HepG2 (cell line): ENCODE data around the gene DIPK1A. TPM values are rescaled to one million over a fixed set of nuclear protein-coding genes. Genes with fewer than 3 reads are reported as not detected.
"Not testable (repeated sequence)": the region's sequence is repeated elsewhere in the genome, so short reads cannot be mapped to it uniquely, and the experiment has no call there.

Source experiments
- ATAC-seq: fragments of 200-7000 bp; cut with Tn5 transposase; 3 replicates; pipeline ENCODE4 v1.9.1; 2020; ENCODE audit warnings: mild to moderate bottlenecking, moderate library complexity
- BruUV-seq: library from RNA; stranded (reverse); fragments of 400-500 nt; replicated peaks from 2 replicates; lab custom pipeline; 2021; lab: Mats Ljungman, UMichigan
- CTCF ChIA-PET: fragments of 300-600 bp; formaldehyde crosslinking; extraction: SDS; loops from one replicate; lab custom pipeline; 2021; ENCODE audit warnings: low total read pairs, inconsistent platforms, low intra/inter-chr PET ratio; lab: Yijun Ruan, JAX
- POLR2A ChIA-PET: fragments of 350-600 bp; sonication (Branson Sonifier 250); formaldehyde crosslinking; loops from one replicate; lab custom pipeline; 2020; ENCODE audit warnings: antibody characterized with exemption, inconsistent platforms; lab: Yijun Ruan, JAX
- DNase-seq: peaks from one replicate; pipeline ENCODE4 v3.0.0-alpha.2; 2015; ENCODE audit warnings: low spot score
- FAIRE-seq: peaks from 3 replicates; lab custom pipeline; 2011; peaks lifted over from hg19 to GRCh38; lab: Jason Lieb, UNC
- H2AFZ ChIP-seq: one replicate; pipeline ENCODE4 v1.6.1; 2011; ENCODE audit warnings: low read length, inconsistent platforms
- H3K27ac ChIP-seq: fragments of 300-600 bp; 3 replicates; pipeline ENCODE4 v1.8.0; 2011; ENCODE audit warnings: mixed run types, mild to moderate bottlenecking, mixed read lengths, low read length, inconsistent platforms; ENCODE audit not compliant: insufficient read depth; ENCODE audit errors: extremely low read length
- H3K27me3 ChIP-seq, 2 experiments: fragments of 200-600 bp in 1 of 2; 2 replicates in 1 of 2; 3 replicates in 1 of 2; pipeline versions ENCODE4 v1.6.0 to v1.8.0; 2011; ENCODE audit warnings: low read length in 2 of 2, mild to moderate bottlenecking in 2 of 2, moderate library complexity in 2 of 2, inconsistent platforms in 1 of 2; ENCODE audit not compliant: insufficient read depth in 2 of 2, control insufficient read depth in 1 of 2
- H3K36me3 ChIP-seq, 2 experiments: fragments of 200-600 bp in 1 of 2; replicated peaks in 1 of 2; 2 replicates in 1 of 2; 3 replicates in 1 of 2; pipeline versions ENCODE4 v1.5.1 to v1.8.0; 2011; ENCODE audit warnings: low read length in 2 of 2, inconsistent platforms in 1 of 2; ENCODE audit not compliant: insufficient read depth in 2 of 2, control insufficient read depth in 1 of 2
- H3K4me1 ChIP-seq: 2 replicates; pipeline ENCODE4 v1.5.1; 2012; ENCODE audit warnings: low read length, inconsistent platforms; ENCODE audit not compliant: insufficient read depth
- H3K4me2 ChIP-seq: 2 replicates; pipeline ENCODE4 v1.6.0; 2011; ENCODE audit warnings: low read depth, low read length, inconsistent platforms
- H3K4me3 ChIP-seq, 3 experiments: fragments of 200-600 bp in 1 of 3; sonication (generic), shearing (Covaris generic) in 1 of 3; replicated peaks in 1 of 3; 2 replicates each; pipeline ENCODE4 v1.5.1; 2011 to 2016; ENCODE audit warnings: low read length in 3 of 3, inconsistent platforms in 2 of 3, low read depth in 2 of 3, mild to moderate bottlenecking in 2 of 3, control low read depth in 1 of 3, mixed read lengths in 1 of 3; ENCODE audit not compliant: insufficient read depth in 1 of 3
- H3K79me2 ChIP-seq: one replicate; pipeline ENCODE4 v1.6.1; 2011; ENCODE audit warnings: low read length, inconsistent platforms; ENCODE audit not compliant: insufficient read depth
- H3K9ac ChIP-seq: 2 replicates; pipeline ENCODE4 v1.6.0; 2011; ENCODE audit warnings: mild to moderate bottlenecking, low read depth, low read length, inconsistent platforms; ENCODE audit not compliant: insufficient read depth
- H3K9me3 ChIP-seq: 2 replicates; pipeline ENCODE4 v1.5.1; 2012; ENCODE audit warnings: mild to moderate bottlenecking, low read length
- H4K20me1 ChIP-seq: 2 replicates; pipeline ENCODE4 v1.6.0; 2011; ENCODE audit warnings: inconsistent platforms, mild to moderate bottlenecking, low read length, moderate library complexity; ENCODE audit not compliant: insufficient read depth
- GATAD1 ChIP-seq: IDR thresholded peaks from 2 replicates; pipeline ENCODE4 v1.6.1; 2016; ENCODE audit warnings: missing genetic modification reagents, missing compliant biosample characterization
- KLF16 ChIP-seq, 2 experiments: sonication (generic) in 1 of 2; formaldehyde crosslinking in 1 of 2; IDR thresholded peaks; 2 replicates each; pipeline versions ENCODE4 v1.6.1 to v1.8.0; 2016 to 2023; ENCODE audit warnings: missing genetic modification reagents in 2 of 2, missing compliant biosample characterization in 1 of 2
- RAD21 ChIP-seq: fragments of 450-650 bp; formaldehyde crosslinking; IDR thresholded peaks from 2 replicates; pipeline ENCODE4 v1.5.0; 2020; ENCODE audit warnings: mild to moderate bottlenecking
- REPIN1 ChIP-seq: sonication (generic); formaldehyde crosslinking; IDR thresholded peaks from 2 replicates; pipeline ENCODE4 v1.8.0; 2022; ENCODE audit warnings: missing genetic modification reagents, low read depth, mild to moderate bottlenecking, borderline replicate concordance
- YEATS4 ChIP-seq: sonication (generic); formaldehyde crosslinking; IDR thresholded peaks from 2 replicates; pipeline ENCODE4 v1.4.0; 2020; ENCODE audit warnings: missing genetic modification reagents, borderline replicate concordance
- ZBTB42 ChIP-seq: sonication (generic); formaldehyde crosslinking; IDR thresholded peaks from 2 replicates; pipeline ENCODE4 v1.5.0; 2020; ENCODE audit warnings: mild to moderate bottlenecking, missing genetic modification reagents
- ZNF138 ChIP-seq: sonication (generic); formaldehyde crosslinking; IDR thresholded peaks from 2 replicates; pipeline ENCODE4 v1.5.0; 2020; ENCODE audit warnings: mild to moderate bottlenecking, low read depth, missing genetic modification reagents
- WGBS: methylation state at CpG from one replicate; pipeline ENCODE4 v1.1.6; 2017; ENCODE audit warnings: low lambda C conversion rate; 5-methylcytosine and 5-hydroxymethylcytosine counted together
- in situ Hi-C: cut with HindIII; loops from 2 replicates; pipeline ENCODE4 v1.10.0; 2017; ENCODE audit warnings: low pct_unique_long_range_greater_than_20kb; ENCODE audit not compliant: extremely low pct_ligation_motif_present
- intact Hi-C: fragments of 100-400 bp; cut with micrococcal nuclease; formaldehyde crosslinking; loops from one replicate; pipeline ENCODE4 v1.10.0; 2022; ENCODE audit not compliant: unreplicated experiment
- polyA plus RNA-seq, 8 experiments: library from polyadenylated mRNA; depleted of rRNA in 3 of 8; stranded (reverse) in 7 of 8; unstranded in 1 of 8; fragments of >200 nt; fragmentation: Illumina TruSeq in 4 of 8; extraction: Trizol in 4 of 8; gene quantifications; 2 replicates each; pipeline versions ENCODE4 v1.2.1 to v1.2.3, GENCODE V29; 2011 to 2016; ENCODE audit warnings: low read depth in 4 of 8, missing spikeins in 1 of 8, mixed read lengths in 1 of 8; ENCODE audit not compliant: insufficient read depth in 1 of 8
- total RNA-seq, 5 experiments: library from RNA; depleted of rRNA; stranded (reverse); fragments of >200 nt; fragmentation: Illumina TruSeq; extraction: Trizol; gene quantifications; 2 replicates each; pipeline ENCODE4 v1.2.3, GENCODE V29; 2016; ENCODE audit warnings: low read depth in 1 of 5
- TF ChIP-seq, protein P1 (sequence below): sonication (generic); formaldehyde crosslinking; IDR thresholded peaks from 2 replicates; pipeline ENCODE4 v1.5.0; 2020; ENCODE audit warnings: missing genetic modification reagents

DIPK1A gene
- total and polyA plus RNA-seq, 2 of the 13 experiments (the other 11 are each of a cell fraction or from before 2014, with no cell fraction given): 8.4 TPM

DNA sequence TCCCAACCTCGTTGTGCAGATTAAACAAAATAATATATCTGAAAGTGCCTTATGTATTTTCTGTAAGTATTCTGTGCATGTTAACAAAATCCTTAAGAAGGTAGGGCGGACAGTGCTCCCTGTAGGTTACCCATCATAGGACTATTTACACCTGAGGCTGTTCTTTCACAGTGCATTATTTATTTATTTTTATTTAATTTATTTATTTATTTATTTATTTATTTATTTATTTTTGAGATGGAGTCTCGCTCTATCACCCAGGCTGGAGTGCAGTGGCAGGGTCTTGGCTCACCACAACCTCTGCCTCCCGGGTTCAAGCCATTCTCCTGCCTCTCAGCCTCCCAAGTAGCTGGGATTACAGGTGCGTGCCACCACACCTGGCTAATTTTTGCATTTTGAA, 12.8 kb upstream of the DIPK1A start:
- H2AFZ ChIP-seq, H3K79me2 ChIP-seq, POLR2A ChIA-PET, H3K9ac ChIP-seq, in situ Hi-C loops, H3K9me3 ChIP-seq, H3K4me2 ChIP-seq, FAIRE-seq, H3K36me3 ChIP-seq, CTCF ChIA-PET, H3K4me1 ChIP-seq, ATAC-seq, H3K4me3 ChIP-seq, H3K27ac ChIP-seq, DNase-seq, H4K20me1 ChIP-seq, intact Hi-C loops, BruUV-seq: not testable (repeated sequence)
- WGBS: 42% methylated on average over 5 of the region's 5 CpGs
- H3K27me3 ChIP-seq: peaks cover 0 to 11% of the 10 kb centered on the region in 2 experiments; a peak in 3 of 5 replicates

DNA sequence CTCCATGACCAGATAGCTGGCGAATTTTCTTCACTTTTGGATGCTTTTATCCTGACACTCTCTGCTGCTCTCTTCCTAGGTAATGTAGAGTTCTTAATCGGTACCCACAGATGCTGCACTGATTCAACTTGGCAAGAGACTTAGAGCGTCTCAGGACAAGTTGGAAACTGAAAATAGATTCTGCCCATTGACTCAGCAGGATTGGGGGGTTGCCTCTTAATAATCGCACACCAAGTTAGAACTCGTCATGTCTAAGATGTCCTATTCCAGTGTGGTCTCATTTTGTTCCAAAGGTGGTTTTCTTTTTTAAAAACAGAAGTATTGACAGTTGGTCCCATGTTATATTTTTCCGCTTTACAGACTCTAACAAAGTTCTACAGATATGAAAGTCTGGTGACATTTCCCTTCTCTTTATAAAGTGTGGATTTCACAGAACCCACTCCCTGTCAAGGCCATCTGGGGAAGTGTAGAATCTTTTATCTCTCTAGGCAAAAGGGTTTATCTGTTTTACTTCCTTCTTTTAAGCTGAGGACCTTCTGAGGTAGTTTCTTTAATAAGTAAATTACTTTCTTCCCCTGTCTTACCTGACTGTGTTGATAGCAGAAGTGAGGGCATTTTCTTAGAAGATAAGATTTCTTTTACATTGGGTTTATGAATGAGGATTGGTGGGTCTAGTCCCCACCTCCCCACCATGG, 12.1 kb upstream of the DIPK1A start:
- H3K9me3 ChIP-seq: no peaks in the 10 kb centered on the region
- DNase-seq: no peak
- no peaks in the 10 kb centered on the region for H4K20me1 ChIP-seq
- no peaks in the 10 kb centered on the region for H3K79me2 ChIP-seq
- peaks cover 2% of the 10 kb centered on the region for H3K4me1 ChIP-seq
- no peak overlapping the region for H3K9ac ChIP-seq
- in situ Hi-C loops: no loop called here
- no peak for ATAC-seq
- FAIRE-seq: no peak
- POLR2A ChIA-PET: interaction anchor here (1.1 kb wide), 1 partner anchor 11 kb away, joined by 3 read pairs; no protein-coding TSS in a partner anchor
- H3K27me3 ChIP-seq: peaks cover 0 to 11% of the 10 kb centered on the region in 2 experiments; a peak in 3 of 5 replicates
- TF ChIP-seq REPIN1 (CRISPR knock-in tag) (no peak), ZNF138 (no peak), GATAD1 (CRISPR knock-in tag) (no peak), ZBTB42 (CRISPR knock-in tag) (no peak), KLF16 (CRISPR knock-in tag; IDR thresholded peaks at IDR 0.05) (no peak), RAD21 (CRISPR knock-in tag) (no peak), YEATS4 (CRISPR knock-in tag) (no peak)
- TF ChIP-seq, protein P1, sequence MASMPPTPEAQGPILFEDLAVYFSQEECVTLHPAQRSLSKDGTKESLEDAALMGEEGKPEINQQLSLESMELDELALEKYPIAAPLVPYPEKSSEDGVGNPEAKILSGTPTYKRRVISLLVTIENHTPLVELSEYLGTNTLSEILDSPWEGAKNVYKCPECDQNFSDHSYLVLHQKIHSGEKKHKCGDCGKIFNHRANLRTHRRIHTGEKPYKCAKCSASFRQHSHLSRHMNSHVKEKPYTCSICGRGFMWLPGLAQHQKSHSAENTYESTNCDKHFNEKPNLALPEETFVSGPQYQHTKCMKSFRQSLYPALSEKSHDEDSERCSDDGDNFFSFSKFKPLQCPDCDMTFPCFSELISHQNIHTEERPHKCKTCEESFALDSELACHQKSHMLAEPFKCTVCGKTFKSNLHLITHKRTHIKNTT (CRISPR knock-in tag): no peak
- TF ChIP-seq, all 625 proteins: peak for 0
- CTCF ChIA-PET: no interaction called here
- Histone ChIP-seq H3K4me3 (no peak overlapping the region), H3K27ac (no peak overlapping the region), H2AFZ (no peak overlapping the region), H3K36me3 (no peaks in the 10 kb centered on the region), H3K4me2 (no peak overlapping the region)
- BruUV-seq: no TSS peak
- intact Hi-C loops: no loop called here
- WGBS: 37% methylated on average over 6 of the region's 6 CpGs
